NCI-H1048 (cell line): Measurements from ENCODE around the gene INSYN2B.
"Not testable (repeated sequence)": the region's sequence is repeated elsewhere in the genome, so short reads cannot be mapped to it uniquely, and the experiment has no call there.

Experiments
- DNase-seq: peaks from one replicate; lab custom pipeline; 2025; lab: John Stamatoyannopoulos, UW

Gene INSYN2B

DNA sequence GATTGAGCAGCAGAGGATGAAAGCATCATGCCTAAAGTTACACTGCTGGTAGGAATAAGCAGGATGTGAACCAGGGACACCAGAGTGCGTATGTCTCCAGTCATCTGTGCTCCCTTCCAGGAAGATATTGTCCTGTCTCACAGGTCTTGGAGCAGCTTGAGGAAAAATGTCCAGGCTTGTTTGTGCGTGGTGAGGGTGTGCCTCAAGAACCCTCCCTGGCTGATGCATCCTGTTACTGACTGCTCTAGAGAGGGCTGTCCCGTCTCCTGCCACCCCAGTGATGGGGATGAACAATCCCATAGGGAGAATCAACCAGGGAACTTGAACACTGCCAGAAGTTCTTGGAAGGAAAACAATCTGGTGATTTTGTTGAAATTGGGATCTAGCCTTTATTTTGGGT lies 132.0 kb downstream of the INSYN2B start:
- no peak for DNase-seq

DNA sequence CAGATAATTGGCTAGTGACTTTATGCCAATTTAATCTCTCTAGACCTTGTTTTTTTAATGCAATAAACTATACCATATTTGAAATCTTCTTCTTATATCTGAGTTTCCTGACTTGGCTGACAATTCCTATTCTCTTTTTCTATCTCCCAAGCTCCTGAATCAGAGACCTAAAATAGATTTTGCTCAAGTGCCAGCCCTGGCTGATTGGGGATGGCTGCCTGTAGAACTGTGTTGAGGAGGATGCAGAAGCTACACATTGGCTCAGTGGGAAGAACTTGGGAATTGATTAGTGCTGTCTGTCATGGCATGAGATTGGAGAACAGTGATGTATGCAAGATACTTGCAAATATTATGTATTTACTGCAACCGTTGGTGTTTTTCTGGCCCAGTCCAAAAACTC lies 132.8 kb downstream of the INSYN2B start:
- DNase-seq, result no peak

DNA sequence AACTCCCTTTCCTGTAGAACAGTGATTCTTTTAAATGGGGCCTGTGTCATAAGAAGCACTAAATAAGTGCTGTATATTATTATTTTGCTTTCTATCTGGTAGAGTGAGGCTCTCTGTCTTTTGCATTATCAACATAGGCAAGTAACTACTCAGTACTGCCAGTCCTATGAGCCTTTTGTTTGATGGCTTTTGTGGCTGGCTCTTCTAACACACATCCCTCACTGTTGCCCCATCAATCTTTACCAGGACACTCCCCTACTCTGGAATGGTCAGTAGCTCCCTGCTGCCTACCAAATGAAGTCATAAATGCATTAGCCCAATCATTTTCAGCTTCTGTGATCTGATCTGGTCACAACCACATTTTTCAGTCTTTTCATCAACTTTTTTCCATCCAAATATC lies 137.6 kb downstream of the INSYN2B start:
- DNase-seq, result no peak

DNA sequence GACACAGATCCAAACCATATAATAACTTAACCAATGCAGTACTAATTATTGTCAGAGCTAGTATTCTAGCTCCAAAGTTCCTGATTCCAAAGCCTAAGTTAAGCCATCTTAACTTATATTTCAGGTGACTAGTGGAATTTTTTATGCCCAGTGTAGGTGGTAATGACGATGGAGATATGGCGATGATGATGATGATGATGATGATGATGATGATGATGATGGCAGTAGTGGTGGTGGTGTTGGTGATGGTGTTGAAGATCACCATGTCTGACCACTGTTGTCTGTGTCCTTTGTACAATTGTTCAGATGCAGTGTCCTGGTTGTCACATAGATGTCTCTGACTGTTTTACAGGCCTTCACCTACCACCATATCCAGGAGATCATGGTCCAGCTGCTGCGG lies 139.9 kb downstream of the INSYN2B start:
- no peak for DNase-seq

DNA sequence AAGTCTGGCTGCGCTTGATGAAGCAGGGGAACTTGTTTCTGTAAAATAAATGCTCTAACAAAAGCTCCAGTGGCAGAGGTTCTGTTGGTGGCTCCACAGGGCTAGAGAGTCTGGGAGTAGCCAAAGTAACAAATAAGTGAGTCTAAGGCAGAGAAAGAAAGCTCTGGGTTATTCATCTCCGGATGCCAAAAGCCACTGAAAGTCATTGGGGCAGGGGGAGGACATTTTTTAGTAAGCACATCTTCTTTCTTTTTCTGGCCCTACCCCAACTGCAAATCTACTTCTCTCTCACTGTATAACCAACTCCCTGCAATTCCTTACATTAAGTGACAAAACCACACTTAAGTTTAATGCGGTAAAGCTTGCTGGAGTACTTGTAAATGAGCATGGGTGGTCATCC lies 141.6 kb downstream of the INSYN2B start:
- DNase-seq, result no peak

DNA sequence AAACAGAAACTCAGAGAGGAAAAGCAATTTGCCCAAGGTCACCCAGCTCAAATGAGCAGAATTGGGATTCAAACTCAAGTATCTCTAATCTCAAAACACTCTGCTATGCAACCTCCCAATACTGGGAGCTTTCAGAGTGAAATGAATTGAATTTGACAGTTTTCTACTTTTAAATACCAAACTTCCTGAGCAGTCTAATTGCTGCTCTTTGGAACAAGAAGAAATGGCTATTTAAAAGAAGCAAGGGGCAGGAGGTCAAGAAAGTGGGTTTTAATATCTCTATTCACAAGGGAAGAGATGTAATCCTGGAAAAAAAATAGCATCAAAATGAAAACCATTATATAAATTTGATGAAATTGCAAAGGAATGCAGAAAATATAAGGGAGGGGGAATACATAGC lies 142.6 kb downstream of the INSYN2B start:
- no peak for DNase-seq

DNA sequence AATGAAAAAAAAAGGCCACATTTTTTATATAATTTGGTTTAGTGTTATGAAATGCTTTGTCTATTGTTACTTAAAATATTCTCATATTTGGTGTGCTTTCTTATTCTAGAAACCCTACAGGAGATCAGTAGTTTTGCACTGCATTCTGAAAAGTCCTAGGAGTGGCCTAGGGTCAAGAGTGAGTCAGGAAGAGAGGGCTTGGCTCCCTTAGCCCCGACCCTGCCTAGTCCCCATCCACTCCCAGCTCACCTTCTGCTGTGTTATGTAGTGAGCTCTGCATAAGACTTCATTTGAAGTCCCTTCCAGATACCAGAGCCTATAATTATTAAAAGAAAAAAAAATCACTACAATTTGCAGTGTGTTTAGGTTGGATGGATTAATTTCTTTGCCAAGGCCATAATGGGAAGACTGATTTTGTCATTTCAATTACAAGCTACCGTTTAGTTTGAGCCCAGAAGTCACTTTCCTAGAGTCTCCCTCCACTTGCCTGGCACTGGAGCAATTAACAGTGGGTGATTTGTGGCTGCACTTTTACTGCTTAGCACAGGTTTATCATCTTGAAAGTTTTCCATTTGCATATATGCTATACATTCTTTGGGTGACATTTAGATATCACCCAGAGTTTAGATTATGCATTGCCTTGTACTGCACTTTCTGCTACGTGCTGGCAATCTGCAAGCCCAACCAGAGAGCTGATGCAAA lies 143.3 kb downstream of the INSYN2B start:
- DNase-seq, result no peak

DNA sequence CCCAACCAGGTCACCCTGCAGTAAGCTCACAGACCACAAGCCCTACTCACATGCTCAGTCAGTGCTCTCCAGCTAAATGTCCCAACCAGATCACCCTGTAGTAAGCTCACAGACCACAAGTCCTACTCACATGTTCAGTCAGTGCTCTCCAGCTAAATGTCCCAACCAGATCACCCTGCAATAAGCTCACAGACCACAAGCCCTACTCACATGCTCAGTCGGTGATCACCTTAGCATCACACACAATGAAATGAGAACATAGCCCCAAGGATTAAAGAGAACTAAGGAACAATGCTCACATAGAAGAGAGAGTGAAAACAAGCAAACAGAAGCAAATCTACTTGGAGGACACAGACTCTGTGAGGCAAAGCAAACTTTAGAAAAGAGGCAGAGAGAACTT lies 145.8 kb downstream of the INSYN2B start:
- not testable (repeated sequence) for DNase-seq

DNA sequence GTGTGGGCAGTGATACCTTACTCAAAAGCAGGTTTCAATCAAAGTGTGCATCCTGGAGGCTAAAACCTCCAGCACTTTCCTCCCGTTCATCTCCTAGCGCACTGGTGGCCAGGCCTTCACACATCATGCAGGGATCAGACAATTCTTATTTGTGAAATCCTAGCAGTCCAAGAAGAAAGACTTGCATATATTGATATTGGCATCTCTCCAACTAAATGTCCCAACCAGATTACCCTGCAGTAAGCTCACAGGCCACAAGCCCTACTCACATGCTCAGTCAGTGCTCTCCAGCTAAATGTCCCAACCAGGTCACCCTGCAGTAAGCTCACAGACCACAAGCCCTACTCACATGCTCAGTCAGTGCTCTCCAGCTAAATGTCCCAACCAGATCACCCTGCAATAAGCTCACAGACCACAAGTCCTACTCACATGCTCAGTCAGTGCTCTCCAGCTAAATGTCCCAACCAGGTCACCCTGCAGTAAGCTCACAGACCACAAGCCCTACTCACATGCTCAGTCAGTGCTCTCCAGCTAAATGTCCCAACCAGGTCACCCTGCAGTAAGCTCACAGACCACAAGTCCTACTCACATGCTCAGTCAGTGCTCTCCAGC lies 146.5 kb downstream of the INSYN2B start:
- DNase-seq, result not testable (repeated sequence)

DNA sequence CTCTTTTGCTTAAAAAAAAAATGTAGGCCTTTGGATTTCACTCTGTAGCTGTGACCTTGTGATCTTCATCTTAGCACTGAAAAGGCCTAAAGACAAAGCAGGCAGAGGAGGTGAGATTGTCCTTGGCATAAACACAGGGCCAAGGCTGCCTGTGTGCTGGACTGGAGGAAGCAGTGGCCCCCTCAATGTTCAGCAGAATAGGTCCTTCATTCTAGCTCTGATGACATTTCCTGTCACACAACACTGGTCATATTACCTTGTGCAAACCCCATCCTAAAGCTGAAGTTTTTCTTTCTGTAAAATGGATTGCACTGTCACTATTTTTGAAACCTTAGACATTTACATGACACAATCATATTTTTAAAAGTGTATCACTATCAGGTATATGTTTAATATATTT lies 147.4 kb downstream of the INSYN2B start:
- DNase-seq, result no peak

DNA sequence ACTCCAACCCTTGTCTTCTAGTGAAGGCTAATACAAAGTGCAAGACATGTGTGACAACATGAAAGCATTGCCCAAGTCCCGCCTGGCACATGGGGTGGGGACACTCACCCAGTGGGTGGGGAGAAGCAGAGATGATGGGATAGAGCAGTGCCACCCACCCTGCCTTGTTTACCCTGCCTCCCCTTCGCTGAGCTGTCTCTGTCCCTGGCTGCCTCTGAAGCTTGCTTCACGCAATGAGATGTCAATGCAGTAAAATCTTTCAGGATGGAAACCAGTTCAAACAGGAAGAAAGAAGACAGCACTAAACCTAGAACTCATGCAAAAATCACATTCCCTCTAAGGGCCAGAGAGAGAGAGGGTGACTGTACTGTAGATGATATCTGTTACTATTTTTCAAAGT lies 148.0 kb downstream of the INSYN2B start:
- no peak for DNase-seq

DNA sequence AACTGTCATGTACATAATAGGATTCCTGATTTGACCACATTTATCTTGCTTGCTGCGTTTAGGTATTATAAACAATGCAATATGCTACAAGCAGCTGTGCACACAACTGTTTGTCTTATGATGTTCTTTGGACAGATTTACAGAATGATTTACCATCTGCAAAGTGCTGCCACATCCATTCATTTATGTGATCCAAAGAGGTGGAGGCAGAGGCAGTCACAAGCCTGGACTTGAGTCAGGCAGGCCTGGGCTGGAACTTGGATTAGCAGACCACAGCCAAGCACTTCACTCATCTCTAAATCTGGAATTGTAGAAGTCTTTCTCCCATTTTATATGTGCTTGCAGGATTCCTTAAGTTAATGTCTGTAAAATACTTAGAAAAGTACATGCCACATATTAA lies 149.0 kb downstream of the INSYN2B start:
- DNase-seq, result no peak

DNA sequence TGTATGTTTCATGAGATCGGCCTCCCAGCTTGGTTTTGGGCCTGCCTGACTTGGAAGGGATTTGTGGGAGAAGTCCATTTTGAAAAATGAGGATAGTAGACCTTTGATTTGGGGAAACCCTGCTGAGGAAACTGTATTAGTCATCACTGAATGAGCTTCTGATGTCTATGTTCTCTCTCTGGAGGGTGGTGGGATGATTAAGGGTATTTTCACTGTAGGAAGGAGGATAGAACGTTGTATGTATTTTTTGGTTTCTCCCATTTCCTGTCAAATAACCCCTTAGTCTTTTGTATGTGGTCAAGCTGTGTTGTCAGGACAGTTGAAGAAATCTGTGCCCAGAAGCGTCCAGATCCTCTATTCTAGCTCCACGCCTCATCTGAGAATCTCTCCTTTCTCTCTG lies 151.9 kb downstream of the INSYN2B start:
- no peak for DNase-seq

DNA sequence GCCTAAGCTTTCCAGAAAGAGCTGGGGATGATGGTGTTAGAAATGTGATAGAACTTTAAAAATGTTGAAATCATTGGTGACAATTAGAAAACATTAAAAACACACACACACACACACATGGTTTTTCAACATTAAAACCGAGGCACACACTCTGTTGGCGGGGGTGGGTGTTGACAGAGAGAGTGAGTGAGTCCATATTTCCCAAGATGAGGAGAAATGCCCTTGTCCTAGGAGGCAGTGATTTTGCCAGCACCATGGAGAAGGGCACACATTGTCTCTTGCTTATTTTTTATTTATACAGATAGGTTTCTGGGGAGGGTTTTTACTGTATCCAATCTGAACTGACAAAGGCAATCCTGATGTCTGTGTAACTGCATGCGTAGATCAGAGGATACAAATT lies 152.5 kb downstream of the INSYN2B start:
- no peak for DNase-seq

DNA sequence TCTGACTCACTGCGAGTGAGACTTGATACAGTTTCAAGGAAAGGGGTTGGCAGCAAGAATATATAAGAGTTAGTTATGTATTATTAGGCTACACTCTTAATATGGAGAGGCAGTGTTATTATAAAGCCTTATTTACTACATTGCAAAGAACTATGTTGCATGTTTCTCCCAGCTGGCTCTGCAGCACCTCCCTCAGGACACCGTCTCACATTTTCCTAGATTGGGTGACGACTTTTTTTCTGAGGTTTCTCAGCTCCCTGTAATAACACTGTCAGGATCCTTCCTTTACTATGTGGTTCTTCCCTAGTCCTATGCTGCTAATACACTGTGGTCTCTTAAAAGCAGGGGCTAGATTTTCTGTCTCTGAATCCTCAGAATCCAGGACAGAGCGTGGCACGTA lies 153.7 kb downstream of the INSYN2B start:
- DNase-seq, result no peak

DNA sequence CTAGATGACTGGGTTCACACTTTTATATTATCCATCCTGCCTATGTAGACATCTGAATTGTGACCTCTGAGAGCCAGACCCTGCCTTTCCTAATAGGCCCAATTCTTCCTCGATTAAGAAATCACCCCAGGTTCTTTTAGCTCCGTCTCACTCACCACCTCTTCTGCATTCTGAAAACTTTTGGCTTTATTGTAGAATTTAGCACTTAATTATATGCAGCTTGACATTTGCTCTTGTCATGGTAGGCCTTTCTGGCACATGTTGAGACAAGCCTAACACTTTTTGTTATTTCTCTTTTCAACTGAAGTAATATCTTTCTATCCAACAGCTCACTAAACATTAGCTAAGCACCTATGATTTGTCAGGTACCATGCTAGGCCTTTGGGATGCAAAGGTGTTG lies 163.3 kb downstream of the INSYN2B start:
- DNase-seq, result no peak

DNA sequence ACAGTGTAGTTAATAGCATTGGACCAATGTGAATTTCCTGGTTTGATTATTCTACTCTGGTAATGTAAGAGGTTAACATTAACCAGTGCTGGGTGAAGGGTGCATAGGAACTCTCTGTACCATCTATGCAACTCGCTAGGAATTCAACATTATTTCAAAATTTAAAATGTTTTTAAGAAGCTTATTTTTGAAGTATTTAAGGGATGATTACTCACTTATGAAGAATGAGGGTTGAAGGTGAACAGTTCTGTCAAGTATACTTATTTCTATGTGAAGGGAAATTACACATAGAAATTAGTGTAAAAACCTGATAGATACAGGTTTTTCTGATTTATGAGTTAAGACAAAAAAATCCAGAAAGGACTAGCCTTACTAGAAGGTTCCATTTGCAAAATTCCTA lies 165.8 kb downstream of the INSYN2B start:
- no peak for DNase-seq
